Measurements from ENCODE around the gene IRS1. TPM values are rescaled to one million over a fixed set of nuclear protein-coding genes. Genes with fewer than 3 reads are reported as not detected.

Gene IRS1
- total and polyA plus RNA-seq, 2 of the 4 experiments (the other 2 are of a cell fraction): 21.1 to 37.1 TPM

GRCh38 chr2:226790011-226790410 is 9.6 kb downstream of the IRS1 start:
- DNase-seq (no peak), ATAC-seq (ENCODE audit: low read depth) (no peak)
- peak overlapping the region; percentile 69 for H2BK5ac ChIP-seq (ENCODE audit: low read depth, low read length, poor library complexity, severe bottlenecking)
- TF ChIP-seq FOS (IDR thresholded peaks at IDR 0.05; ENCODE audit: low read depth, low read length): no peak
- no peak for TF ChIP-seq RCOR1 (IDR thresholded peaks at IDR 0.05; ENCODE audit: insufficient replicate concordance, low read length)
- no peak for TF ChIP-seq USF2 (IDR thresholded peaks at IDR 0.05; ENCODE audit: low read depth, low read length)
- no peak for TF ChIP-seq POLR2A (IDR thresholded peaks at IDR 0.05; ENCODE audit: low read depth, low read length)
- no peak for TF ChIP-seq MXI1 (IDR thresholded peaks at IDR 0.05; ENCODE audit: borderline replicate concordance, low read depth, low read length)
- TF ChIP-seq RAD21 (IDR thresholded peaks at IDR 0.05; ENCODE audit: low read length): no peak
- peak overlapping the region; percentile 95 for H3K4me2 ChIP-seq (ENCODE audit: low read depth, low read length)
- H3K9me3 ChIP-seq (ENCODE audit: control insufficient read depth, insufficient read depth, low read length): no peaks in the 10 kb centered on the region
- no peak overlapping the region for H4K91ac ChIP-seq (ENCODE audit: insufficient read depth, low read depth, low read length)
- peak overlapping the region; percentile 89; the same call in 1 of the 2 replicates for H3K14ac ChIP-seq (replicated peaks; ENCODE audit: low read depth, low read length)
- H2BK120ac ChIP-seq (ENCODE audit: low read depth, low read length): 0 out of 2 replicates have a peak overlapping the region, but pooled peaks have one; percentile 4
- ChIA-PET CTCF (interaction anchor here (0.6 to 1.3 kb wide), 4 partner anchors 352 to 1117 kb away, joined by 3 to 5 read pairs (median 3); no protein-coding TSS in a partner anchor), POLR2A (ENCODE audit: unreplicated experiment) (interaction anchor here (0.6 to 1.0 kb wide), 3 partner anchors 305 to 598 kb away, joined by 3 read pairs; no protein-coding TSS in a partner anchor)
- peaks cover 37% of the 10 kb centered on the region for H4K20me1 ChIP-seq (ENCODE audit: insufficient read depth, low read length)
- H3K36me3 ChIP-seq (ENCODE audit: control insufficient read depth, insufficient read depth, low read length): peaks cover 33% of the 10 kb centered on the region
- H2AFZ ChIP-seq (replicated peaks; ENCODE audit: low read length, poor library complexity): no peak overlapping the region
- H3K4ac ChIP-seq (ENCODE audit: low read depth, low read length): no peak overlapping the region; the same call in 1 of the 2 replicates
- H3K23ac ChIP-seq (ENCODE audit: low read depth, low read length): peak overlapping the region; percentile 95; the same call in 1 of the 2 replicates
- peaks cover 0 to 15% of the 10 kb centered on the region in 2 experiments; a peak in 2 of 4 replicates for H3K79me1 ChIP-seq (ENCODE audit: low read depth in 1 of 2, low read length in 2 of 2)
- peak overlapping the region in 1 of 2 experiments; percentile 50; a peak in 1 of 4 replicates for H4K8ac ChIP-seq (ENCODE audit: low read depth in 2 of 2, low read length in 2 of 2)
- BruUV-seq (replicated peaks): no TSS peak
- H3K9me1 ChIP-seq (ENCODE audit: insufficient read depth, low read length): peaks cover 10% of the 10 kb centered on the region; the same call in 1 of the 2 replicates
- no peak overlapping the region for H2BK15ac ChIP-seq (ENCODE audit: low read depth, low read length)
- no peak overlapping the region for H3K4me3 ChIP-seq (ENCODE audit: insufficient read depth, low read depth, low read length)
- in situ Hi-C loops (cut with MboI; ENCODE audit: low sequenced_read_pairs) (loop anchor here (5.0 to 25.0 kb wide), 3 partner anchors 135 to 1678 kb away; no protein-coding TSS in a partner anchor), intact Hi-C loops (cut with micrococcal nuclease) (loop anchor here (5.0 to 10.0 kb wide), 6 partner anchors 33 to 485 kb away; no protein-coding TSS in a partner anchor), dilution Hi-C loops (cut with HindIII; ENCODE audit: low sequenced_read_pairs, unreplicated experiment) (no loop called here)
- 0 out of 2 replicates have a peak overlapping the region, but pooled peaks have one; percentile 14 for H3K56ac ChIP-seq (ENCODE audit: extremely low read depth, insufficient read depth, low read length)
- H2BK20ac ChIP-seq (ENCODE audit: low read depth, low read length): peak overlapping the region; percentile 54; the same call in 1 of the 2 replicates
- no peak overlapping the region for H3K18ac ChIP-seq (ENCODE audit: low read depth, low read length)
- 0 out of 2 replicates have a peak overlapping the region, but pooled peaks have one; percentile 71 for H4K5ac ChIP-seq (ENCODE audit: low read depth, low read length)
- H3K27ac ChIP-seq (ENCODE audit: insufficient read depth, low read length): peak overlapping the region; percentile 36; the same call in 1 of the 2 replicates
- WGBS, 2 experiments (ENCODE audit: extremely low coverage in 2 of 2, insufficient read length in 1 of 2): no CpG with 5 or more reads among the region's 1 CpG
- H3K4me1 ChIP-seq (ENCODE audit: control insufficient read depth, insufficient read depth, low read length): peaks cover 8% of the 10 kb centered on the region
- no peak overlapping the region for H2AK9ac ChIP-seq (replicated peaks; ENCODE audit: low read depth, low read length, poor library complexity)
- no peaks in the 10 kb centered on the region for H3K27me3 ChIP-seq (ENCODE audit: control insufficient read depth, insufficient read depth, low read length)
- H2AK5ac ChIP-seq (ENCODE audit: low read depth, low read length): no peak overlapping the region
- H3K9ac ChIP-seq (ENCODE audit: low read depth, low read length): peak overlapping the region; percentile 57; the same call in 1 of the 2 replicates

Measured in IMR-90 (cell line).